Fibroblast of lung (primary cell): ENCODE results near the gene EMID1. TPM values are rescaled to one million over a fixed set of nuclear protein-coding genes. Genes with fewer than 3 reads are reported as not detected.
A peak's percentile ranks its signal among the peaks of the same experiment; 100 is the strongest.

Experiments
- DNase-seq, 2 donors: peaks; one replicate each; pipeline versions ENCODE4 v3.0.0 to v3.0.0-alpha.2; 2010; ENCODE audit warnings: low read depth in 2 of 2
- H2AFZ ChIP-seq: 2 replicates; pipeline ENCODE4 v1.5.1; 2012; ENCODE audit warnings: low read length, control low read depth, inconsistent platforms
- H3K27ac ChIP-seq: 2 replicates; pipeline ENCODE4 v1.5.1; 2011; ENCODE audit warnings: low read length, control low read depth; ENCODE audit not compliant: insufficient read depth
- H3K27me3 ChIP-seq: 2 replicates; pipeline ENCODE4 v1.5.1; 2011; ENCODE audit warnings: mild to moderate bottlenecking, low read length; ENCODE audit not compliant: control insufficient read depth, insufficient read depth
- H3K36me3 ChIP-seq: 2 replicates; pipeline ENCODE4 v1.5.1; 2011; ENCODE audit warnings: low read length; ENCODE audit not compliant: control insufficient read depth, insufficient read depth
- H3K4me1 ChIP-seq: 2 replicates; pipeline ENCODE4 v1.5.1; 2011; ENCODE audit warnings: low read length; ENCODE audit not compliant: control insufficient read depth, insufficient read depth; ENCODE audit errors: extremely low read depth
- H3K4me2 ChIP-seq: 2 replicates; pipeline ENCODE4 v1.5.1; 2011; ENCODE audit warnings: low read length, control low read depth; ENCODE audit not compliant: insufficient read depth; ENCODE audit errors: extremely low read depth
- H3K4me3 ChIP-seq, 4 experiments: fragments of 200-600 bp in 1 of 4; sonication (generic) in 1 of 4; replicated peaks in 1 of 4; 2 replicates each; pipeline ENCODE4 v1.5.1; 2011 to 2016; ENCODE audit warnings: low read length in 4 of 4, low read depth in 3 of 4, mild to moderate bottlenecking in 3 of 4, control low read depth in 2 of 4, inconsistent platforms in 1 of 4, mixed read lengths in 1 of 4; ENCODE audit not compliant: insufficient read depth in 1 of 4; ENCODE audit errors: control extremely low read depth in 1 of 4
- H3K79me2 ChIP-seq: 2 replicates; pipeline ENCODE4 v1.5.1; 2012; ENCODE audit warnings: mild to moderate bottlenecking, low read length, inconsistent platforms; ENCODE audit not compliant: control insufficient read depth, insufficient read depth
- H3K9ac ChIP-seq: 2 replicates; pipeline ENCODE4 v1.5.1; 2011; ENCODE audit warnings: mild to moderate bottlenecking, low read length, control low read depth; ENCODE audit not compliant: insufficient read depth
- H3K9me3 ChIP-seq: 2 replicates; pipeline ENCODE4 v1.5.1; 2012; ENCODE audit warnings: low read depth, low read length; ENCODE audit not compliant: control insufficient read depth, insufficient read depth
- H4K20me1 ChIP-seq: 2 replicates; pipeline ENCODE4 v1.5.1; 2011; ENCODE audit warnings: low read length; ENCODE audit not compliant: control insufficient read depth, insufficient read depth; ENCODE audit errors: extremely low read depth
- EZH2 ChIP-seq: IDR thresholded peaks from 2 replicates; pipeline ENCODE4 v1.5.1; 2012; ENCODE audit warnings: low read length, control low read depth, mild to moderate bottlenecking; ENCODE audit errors: missing control alignments
- polyA plus RNA-seq, 2 donors: library from polyadenylated mRNA; depleted of rRNA in 1 of 2; stranded (reverse) in 1 of 2; unstranded in 1 of 2; fragments of >200 nt; gene quantifications; 2 replicates each; pipeline ENCODE4 v1.2.1, GENCODE V29; 2011 to 2012; ENCODE audit warnings: missing spikeins in 1 of 2
- total RNA-seq: library from RNA; depleted of rRNA; stranded (reverse); fragments of >200 nt; gene quantifications from 2 replicates; pipeline ENCODE4 v1.2.1, GENCODE V29; 2014
- TF ChIP-seq, protein P1 (sequence below), 2 donors: IDR thresholded peaks in 1 of 2; conservative IDR thresholded peaks in 1 of 2; 1 replicate in 1 of 2; 2 replicates in 1 of 2; pipeline ENCODE4 v1.5.1; 2011 to 2012; ENCODE audit warnings: low read length in 2 of 2, control low read depth in 1 of 2, inconsistent platforms in 1 of 2, low read depth in 1 of 2, mild to moderate bottlenecking in 1 of 2

Gene EMID1
- total and polyA plus RNA-seq, 2 donors (not counting 1 experiment from before 2014, with no cell fraction given): 0.50 TPM; not detected in 1

DNA sequence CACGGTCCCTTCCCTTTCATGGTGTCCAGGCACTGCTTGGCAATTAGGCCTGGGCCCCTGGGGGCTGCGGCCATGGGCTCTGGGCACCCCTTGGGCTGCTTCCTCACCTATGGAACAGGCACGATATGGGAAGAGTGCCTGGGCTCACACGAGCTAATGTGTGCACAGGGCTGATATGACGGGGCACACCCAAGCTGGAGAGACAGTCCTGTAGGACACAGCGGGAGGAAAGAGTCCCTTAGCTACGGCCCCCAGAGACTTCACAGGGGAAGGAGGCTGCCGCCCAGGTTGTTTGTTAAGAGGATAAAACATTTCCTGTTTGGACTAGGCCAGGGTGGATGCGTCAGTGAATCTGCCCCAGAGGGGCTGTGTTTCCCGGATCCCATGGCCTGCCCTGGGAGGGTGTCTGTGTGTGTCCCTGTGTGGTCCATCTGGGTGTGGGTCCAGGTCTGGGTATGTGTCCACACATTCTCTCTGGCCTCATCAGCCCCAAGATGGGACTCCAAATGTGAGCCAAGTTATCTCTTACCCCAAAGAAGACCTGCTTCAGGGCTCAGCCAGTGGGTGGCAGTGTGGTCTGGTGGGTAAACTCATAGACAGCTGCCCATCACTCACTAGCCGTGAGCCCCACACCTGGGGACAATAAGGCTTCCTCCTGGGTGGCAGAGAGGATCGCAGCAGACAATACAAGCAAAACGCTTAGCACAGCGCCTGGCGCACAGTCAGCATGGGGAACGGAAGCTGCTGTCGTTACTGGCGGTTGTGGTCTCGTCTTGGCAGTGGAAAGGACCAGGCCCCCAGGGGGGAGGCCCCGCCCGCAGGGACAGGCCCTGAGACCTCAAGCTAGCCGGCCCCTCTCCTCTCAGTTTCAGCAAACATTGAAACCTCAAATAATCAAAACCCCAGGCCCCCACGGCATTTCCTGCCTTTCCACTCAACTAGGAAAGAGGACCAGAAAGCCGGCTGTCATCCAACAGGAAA is 3.2 kb upstream of the EMID1 start:
- TF ChIP-seq, protein P1, sequence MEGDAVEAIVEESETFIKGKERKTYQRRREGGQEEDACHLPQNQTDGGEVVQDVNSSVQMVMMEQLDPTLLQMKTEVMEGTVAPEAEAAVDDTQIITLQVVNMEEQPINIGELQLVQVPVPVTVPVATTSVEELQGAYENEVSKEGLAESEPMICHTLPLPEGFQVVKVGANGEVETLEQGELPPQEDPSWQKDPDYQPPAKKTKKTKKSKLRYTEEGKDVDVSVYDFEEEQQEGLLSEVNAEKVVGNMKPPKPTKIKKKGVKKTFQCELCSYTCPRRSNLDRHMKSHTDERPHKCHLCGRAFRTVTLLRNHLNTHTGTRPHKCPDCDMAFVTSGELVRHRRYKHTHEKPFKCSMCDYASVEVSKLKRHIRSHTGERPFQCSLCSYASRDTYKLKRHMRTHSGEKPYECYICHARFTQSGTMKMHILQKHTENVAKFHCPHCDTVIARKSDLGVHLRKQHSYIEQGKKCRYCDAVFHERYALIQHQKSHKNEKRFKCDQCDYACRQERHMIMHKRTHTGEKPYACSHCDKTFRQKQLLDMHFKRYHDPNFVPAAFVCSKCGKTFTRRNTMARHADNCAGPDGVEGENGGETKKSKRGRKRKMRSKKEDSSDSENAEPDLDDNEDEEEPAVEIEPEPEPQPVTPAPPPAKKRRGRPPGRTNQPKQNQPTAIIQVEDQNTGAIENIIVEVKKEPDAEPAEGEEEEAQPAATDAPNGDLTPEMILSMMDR (conservative IDR thresholded peaks at IDR 0.05 in 1 of 2, IDR thresholded peaks at IDR 0.05 in 1 of 2; ENCODE audit: low read depth in 1 of 2, low read length in 2 of 2): peak; percentile 8 to 46
- TF ChIP-seq EZH2: no peak
- Histone ChIP-seq H3K4me3 (no peak overlapping the region), H3K4me1 (no peaks in the 10 kb centered on the region), H3K79me2 (no peaks in the 10 kb centered on the region), H3K27ac (no peak overlapping the region), H3K9me3 (no peaks in the 10 kb centered on the region), H4K20me1 (no peaks in the 10 kb centered on the region), H3K4me2 (no peak overlapping the region), H3K27me3 (peaks cover 21% of the 10 kb centered on the region), H3K9ac (no peak overlapping the region), H2AFZ (no peak overlapping the region), H3K36me3 (no peaks in the 10 kb centered on the region)
- peak; percentile 24 to 57 for DNase-seq

DNA sequence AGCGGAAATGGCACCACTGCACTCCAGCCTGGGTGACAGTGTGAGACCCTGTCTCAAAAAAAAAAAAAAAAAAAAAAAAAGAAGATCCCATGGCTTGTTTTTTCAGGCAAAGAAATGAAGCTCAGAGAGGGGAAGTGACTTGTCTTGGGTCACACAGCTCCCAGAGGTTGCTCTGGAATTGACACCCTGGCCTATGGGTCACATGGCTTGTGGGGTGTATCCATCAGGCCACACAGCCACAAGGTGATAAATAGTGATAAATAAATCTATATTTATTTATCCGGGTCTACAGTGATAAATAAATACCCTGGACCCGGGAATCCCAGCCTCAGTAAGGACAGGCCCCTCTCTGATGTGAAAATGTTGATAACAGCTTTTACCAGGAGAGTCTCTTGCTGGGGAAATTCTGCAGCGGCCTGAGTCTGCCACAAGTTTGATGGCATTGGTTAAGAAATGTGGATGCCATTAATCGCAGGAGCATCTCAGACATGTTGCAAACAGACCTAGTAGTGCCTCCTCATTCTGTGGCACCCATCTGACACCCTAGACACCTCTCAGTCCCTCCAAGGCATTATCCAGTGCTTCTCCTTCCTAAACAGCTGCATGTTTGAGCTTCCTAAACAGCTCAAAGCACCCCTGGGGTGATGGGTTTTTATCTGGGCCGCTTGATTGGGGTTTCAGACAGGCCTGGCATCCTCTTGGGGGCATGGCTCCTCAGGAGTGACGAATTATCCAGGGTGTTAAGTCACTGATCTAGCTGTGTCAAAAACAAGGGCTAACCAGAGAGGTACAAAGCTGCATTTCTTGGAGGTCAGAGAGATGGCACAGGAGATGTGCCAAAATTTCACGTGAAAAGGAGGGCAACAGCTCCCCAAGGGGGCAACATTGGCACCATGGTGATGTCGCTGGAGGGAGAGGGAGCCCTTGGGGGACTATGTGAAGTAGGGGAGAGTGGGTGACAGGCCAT is 1.9 kb upstream of the EMID1 start:
- Histone ChIP-seq H3K27ac (no peak overlapping the region), H3K79me2 (no peaks in the 10 kb centered on the region), H3K9ac (no peak overlapping the region), H3K9me3 (no peaks in the 10 kb centered on the region), H3K4me2 (no peak overlapping the region), H3K4me1 (no peaks in the 10 kb centered on the region), H2AFZ (no peak overlapping the region), H3K27me3 (peaks cover 28% of the 10 kb centered on the region), H4K20me1 (no peaks in the 10 kb centered on the region), H3K4me3 (no peak overlapping the region), H3K36me3 (no peaks in the 10 kb centered on the region)
- TF ChIP-seq, protein P1 (conservative IDR thresholded peaks at IDR 0.05 in 1 of 2, IDR thresholded peaks at IDR 0.05 in 1 of 2; ENCODE audit: low read depth in 1 of 2, low read length in 2 of 2): no peak
- TF ChIP-seq EZH2: no peak
- DNase-seq: no peak
